ENCODE data around the gene ZBTB47.

Gene ZBTB47

DNA sequence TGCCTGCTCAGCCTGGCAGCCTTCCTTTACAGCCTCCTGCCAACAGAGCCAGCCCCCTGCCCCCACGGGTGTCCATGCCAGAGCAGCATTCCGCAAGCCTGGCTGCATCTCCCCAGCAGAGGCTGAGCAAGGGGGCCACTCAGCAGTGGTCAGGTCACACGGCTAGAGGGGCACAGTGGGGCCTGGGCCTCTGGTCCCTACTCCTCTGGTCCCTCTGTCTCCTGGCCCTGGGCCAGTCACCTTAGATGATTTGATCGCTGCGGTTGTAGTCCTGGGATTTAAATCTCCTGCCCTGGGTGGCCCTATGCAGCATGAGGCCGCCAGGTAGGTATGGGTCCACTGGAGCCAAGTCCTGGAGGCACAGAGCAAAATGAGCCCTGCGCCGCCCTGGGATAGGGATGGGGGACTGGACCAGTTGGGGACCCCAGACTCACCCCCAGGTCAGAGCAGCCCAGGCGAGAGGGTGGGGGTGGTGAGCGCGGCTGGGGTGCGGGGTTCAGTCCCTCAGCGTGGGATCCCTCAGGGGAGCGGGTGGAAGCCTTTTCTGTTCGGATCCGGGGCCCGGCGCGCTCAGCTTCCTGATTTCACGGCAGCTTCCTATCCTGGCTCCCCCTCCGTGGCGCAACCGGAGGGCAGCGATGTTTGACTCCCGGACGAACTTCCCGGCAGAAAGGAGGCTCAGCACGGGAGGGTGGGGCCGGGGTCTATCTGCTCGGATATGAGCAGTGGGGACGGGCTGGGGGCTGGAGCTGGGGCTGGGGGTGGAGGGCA is at the start of gene ZBTB47:
Gene ZBTB47 (plus strand): TSS at position 138 of the 771 bp plus-strand sequence. CDS start 4,659 bp downstream, outside the sequence.
- DNase-seq = no peak

DNA sequence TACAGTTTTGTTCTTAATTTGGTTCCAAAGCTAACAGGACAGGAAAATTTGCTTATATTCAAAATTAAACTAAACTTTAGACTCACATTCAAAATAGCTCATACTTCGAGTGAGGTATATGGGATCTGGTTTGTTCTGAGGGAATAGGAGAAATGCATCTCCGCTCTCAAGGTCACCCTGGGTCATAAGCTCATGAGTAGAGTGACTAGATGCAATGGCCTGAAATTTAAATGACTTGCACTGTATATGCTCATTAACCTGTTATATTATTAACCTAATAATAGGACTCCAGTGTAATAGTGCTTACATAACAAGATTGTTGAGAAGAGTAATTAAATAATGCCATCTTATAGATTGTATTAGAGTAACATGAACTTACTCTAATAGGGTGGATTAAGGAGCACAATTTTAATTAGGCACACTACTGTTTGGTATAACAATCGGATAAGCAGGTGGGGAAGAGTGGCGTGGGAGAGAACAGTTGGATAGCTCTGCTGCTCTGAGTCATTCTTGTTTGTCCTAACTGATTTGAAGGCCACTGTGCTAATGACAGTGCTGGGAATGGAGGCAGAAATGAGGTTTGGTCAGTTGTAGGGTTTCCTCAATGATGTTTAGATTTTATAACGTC is 47.8 kb upstream of the ZBTB47 start:
- no peak for DNase-seq

DNA sequence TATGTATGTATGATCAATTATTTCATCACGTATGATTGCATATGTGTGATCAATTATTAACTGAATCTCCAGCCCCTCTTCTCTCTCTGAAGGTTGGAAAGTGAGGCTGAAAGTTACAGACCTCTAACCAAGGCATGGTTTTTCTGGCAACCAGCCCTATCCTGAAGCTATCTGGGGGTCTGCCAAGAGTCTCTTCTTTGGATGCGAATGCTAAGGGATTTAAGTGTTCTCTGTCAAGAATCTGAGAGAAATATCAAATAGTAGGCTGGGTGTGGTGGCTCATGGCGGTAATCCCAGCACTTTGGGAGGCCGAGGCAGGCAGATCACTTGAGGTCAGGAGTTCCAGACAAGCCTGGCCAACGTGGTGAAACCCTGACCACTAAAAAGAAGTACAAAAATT is 44.9 kb upstream of the ZBTB47 start:
- no peak for DNase-seq

DNA sequence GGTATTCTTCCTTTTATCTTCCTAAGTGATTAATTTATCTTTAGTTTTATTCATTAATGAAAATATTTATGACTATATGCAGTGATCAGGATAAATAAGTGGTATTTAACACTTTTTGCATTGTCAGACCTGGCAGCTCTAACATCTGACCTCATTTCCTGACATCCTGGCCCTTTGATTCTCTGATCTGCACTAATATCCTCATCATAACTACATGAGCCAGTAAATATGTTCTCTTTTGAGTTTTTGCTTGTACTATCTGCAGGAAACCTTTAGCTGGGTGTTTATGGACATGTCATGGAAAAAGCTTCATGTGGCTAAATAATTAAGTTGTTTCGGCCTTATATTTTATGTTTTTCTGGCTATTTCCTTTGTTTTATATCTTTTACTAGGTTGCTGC is 42.5 kb upstream of the ZBTB47 start:
- DNase-seq = no peak

DNA sequence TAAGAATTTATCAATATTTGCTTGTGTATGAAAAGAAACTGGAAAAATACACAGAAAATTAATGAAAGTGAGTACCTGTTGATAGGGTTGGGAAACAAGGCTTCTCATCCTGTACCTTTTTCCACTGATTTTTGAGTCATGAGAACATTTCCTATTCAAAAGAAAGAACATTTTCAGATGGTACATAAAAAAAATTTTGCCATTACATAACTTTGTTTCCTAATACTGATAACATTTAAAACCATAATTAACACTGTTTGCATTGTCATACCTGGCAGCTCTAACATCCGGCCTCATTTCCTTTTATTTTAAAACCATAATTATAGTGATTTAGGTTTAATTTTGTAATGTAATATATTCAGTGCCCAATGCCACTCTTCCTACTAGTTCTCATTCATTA is 41.3 kb upstream of the ZBTB47 start:
- DNase-seq = no peak

DNA sequence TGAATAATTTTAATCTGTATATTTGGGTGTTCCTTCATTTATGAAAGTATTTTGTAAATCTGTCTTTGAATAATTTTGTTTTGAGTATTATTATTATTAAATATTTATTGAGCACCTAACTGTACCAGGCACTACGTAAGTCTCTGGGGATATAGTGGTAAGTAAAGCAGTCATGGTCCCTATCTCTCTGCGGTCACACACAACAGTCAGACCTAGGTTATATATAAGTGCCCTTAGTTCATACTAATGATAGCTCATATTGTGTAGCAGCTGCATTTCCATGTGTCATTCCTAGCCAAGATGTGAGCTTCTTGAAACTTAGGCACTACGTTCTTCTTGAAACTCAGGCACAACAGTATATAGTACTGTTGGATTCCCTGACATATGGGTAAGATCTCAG is 40.6 kb upstream of the ZBTB47 start:
- no peak for DNase-seq

DNA sequence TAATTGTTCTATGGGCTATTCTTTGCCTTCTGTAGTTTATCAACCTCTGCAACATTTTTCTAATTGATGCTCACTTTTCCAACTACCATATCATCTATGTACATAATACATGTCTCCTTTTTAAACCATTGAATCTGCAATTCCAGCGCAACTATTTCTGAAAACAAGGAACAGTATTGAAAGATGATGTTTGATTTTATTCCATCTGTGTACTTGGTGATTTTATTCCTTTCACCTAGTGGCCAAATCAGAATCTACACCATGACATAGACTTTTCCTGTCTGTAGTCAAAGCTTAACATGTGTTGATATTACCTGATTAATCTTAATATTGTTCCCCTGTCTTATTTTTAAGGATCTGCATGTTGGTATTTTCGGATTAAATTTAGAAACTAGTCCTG is 40.0 kb upstream of the ZBTB47 start:
- no peak for DNase-seq

DNA sequence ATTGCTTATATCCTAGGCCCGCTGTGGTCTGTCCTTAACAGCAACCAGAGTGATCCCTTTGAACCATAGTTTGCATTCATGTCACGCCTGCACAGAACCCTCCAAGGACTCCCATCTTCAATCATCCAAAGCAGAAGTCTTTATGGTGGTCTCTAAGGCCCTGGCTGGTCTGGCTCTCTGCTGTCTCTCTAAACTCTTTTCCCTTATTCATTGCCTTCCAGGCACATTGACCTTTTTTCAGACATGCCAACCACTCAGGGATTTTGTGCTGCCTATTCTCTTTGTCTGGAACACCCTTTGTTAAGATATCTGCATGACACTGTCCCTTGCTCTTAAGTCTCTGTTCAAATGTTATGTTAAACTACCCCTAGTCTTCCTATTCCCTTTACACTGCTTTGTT is 21.9 kb upstream of the ZBTB47 start:
- no peak for DNase-seq

DNA sequence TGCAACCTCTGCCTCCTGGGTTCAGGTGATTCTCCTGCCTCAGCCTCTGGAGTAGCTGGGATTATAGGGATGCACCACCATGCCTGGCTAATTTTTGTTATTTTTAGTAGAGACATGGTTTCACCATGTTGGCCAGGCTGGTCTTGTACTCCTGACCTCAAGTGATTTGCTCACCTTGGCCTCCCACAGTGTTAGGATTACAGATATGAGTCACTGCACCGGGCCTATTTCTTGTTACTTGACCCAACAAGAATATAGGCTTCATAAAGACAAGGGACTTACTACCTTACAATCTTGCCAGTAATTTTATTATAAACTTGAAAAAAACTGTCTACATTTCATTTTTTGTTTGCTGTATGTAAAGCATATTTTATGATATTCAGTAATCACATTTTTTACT is 21.4 kb upstream of the ZBTB47 start:
- no peak for DNase-seq

DNA sequence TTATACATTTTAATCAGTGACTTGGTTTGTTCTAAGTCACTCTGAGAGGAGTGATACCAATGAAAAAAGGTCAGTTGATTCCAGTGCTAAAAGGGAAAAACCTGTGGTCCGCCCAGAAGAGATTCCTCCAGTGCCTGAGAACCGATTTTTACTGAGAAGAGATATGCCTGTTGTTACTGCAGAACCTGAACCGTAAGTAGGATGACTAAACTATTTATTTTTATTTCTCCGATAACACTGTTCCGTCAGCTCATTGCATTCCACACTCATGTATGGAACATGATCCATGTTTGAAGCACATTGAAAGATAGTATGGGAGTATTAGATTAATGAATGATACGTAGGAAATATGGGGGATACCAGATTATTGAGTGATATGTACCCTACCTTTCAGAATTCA is 20.0 kb upstream of the ZBTB47 start:
- no peak for DNase-seq

DNA sequence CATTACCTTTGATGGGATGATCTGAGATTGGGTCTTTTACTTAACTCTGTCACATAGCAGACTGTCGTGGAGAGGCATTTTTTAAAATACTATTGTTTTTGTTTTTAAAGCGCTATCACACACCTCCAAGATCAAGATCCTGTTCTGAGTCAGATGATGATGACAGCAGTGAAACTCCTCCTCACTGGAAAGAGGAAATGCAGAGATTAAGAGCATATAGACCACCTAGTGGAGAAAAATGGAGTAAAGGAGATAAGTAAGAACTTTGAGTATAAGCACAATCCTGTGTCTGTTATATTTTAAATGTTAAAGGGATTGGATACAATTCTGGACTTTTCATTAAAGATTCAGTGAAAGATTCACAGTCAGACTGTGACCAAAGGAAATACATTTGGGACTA is 18.4 kb upstream of the ZBTB47 start:
- DNase-seq = no peak

DNA sequence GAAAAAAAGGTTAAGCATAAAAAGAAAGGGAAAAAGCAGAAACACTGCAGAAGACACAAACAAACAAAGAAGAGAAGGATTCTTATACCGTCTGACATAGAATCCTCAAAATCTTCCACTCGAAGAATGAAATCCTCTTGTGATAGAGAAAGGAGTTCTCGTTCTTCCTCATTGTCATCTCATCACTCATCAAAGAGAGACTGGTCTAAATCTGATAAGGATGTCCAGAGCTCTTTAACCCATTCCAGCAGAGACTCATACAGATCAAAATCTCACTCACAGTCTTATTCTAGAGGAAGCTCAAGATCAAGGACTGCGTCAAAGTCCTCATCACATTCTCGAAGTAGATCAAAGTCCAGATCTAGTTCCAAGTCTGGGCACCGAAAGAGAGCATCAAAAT is 16.5 kb upstream of the ZBTB47 start:
- no peak for DNase-seq

DNA sequence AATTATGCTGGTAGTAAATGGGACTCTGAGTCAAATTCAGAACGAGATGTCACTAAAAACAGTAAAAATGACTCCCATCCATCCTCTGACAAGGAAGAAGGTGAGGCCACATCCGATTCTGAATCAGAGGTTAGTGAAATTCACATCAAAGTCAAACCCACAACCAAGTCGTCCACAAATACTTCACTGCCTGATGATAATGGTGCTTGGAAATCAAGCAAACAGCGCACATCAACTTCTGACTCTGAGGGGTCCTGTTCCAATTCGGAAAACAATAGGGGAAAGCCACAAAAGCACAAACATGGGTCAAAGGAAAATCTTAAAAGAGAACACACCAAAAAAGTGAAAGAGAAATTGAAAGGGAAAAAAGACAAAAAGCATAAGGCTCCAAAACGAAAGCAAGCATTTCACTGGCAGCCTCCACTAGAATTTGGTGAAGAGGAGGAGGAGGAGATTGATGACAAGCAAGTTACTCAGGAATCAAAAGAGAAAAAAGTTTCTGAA is 15.1 kb upstream of the ZBTB47 start:
- no peak for DNase-seq

DNA sequence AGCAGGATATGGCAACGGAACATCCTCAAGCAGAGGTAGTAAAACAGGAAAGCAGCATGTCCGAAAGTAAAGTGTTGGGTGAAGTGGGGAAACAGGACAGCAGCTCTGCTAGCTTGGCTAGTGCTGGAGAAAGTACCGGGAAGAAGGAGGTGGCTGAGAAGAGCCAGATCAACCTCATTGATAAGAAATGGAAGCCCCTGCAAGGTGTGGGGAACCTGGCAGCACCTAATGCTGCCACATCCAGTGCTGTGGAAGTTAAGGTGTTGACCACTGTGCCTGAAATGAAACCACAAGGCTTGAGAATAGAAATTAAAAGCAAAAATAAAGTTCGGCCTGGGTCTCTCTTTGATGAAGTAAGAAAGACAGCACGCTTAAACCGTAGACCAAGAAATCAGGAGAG is 14.3 kb upstream of the ZBTB47 start:
- DNase-seq = no peak

DNA sequence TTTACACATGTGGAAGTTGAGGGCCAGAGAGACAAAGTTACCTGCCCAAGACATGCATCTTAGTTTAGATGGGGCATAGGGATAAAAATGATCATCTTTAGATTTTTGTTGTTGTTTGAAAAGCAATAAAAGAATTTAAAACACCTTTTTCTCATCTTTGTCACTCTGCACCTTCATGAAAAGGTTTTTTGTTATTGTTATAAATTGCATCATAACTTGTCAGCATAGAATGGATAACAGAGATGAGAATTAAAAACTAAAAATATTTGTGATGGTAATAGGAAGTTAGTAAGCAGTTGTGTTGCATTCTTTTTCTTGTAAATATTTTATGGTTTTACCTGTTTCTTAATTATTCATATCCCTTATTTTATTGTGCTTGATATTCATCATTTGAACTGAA is 13.4 kb upstream of the ZBTB47 start:
- DNase-seq = no peak

DNA sequence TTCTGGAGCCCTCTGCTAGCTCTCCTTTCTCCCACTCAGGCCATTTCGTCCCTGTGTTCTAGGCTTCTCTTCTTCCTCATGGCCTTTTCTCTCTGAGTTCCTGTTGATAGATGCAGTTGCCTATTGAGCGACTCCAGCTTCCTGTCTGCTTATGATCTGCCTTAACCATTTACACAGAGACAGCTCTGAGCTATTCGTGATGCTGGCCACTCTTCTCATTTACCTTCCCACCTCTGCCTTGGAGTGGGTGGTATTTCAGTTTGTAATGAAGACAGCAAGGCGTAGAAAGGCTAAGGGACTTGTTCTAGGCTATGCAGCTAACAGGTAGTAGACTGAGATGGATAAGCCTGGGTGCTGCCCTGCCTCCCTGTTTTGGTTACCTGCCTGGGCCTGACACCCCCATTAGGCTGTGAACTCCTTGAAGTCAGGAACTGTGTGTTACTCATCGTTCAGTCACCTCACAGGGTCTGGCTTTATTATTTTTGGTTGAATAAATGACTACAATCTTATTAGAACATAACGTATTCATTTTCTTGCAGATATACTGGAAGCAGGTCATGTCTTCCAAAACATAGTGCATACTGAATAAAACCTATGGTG is 12.6 kb upstream of the ZBTB47 start:
- no peak for DNase-seq

DNA sequence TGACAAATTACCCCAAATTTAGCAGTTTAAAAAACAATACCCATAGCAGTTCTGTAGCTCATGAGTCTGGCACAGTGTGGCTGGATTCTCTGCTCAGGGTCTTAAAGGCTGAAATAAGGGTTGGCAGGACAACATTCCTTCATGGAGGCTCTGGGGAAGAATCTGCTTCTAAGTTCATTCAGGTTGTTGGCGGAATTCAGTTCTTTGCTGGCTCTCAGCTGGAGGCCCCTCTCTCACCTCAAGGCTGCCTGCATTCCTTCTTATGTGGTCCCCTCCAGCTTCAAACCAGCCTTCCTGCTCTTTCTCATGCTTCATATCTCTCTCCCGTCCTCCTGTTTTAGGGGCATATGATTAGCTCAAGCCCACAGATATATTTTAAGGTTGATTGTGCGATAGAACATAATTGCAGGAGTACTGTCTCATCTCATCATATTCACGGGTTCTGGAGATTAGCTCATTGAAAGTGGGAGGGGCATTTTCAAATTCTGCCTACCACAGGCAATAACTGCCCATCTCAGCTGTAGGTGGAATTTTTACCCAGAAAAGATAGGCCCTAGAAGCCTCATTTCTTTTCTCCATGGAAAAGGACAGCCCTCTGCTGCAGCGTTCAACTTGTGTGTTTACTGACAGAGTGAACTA is 5.6 kb upstream of the ZBTB47 start:
- DNase-seq = no peak

DNA sequence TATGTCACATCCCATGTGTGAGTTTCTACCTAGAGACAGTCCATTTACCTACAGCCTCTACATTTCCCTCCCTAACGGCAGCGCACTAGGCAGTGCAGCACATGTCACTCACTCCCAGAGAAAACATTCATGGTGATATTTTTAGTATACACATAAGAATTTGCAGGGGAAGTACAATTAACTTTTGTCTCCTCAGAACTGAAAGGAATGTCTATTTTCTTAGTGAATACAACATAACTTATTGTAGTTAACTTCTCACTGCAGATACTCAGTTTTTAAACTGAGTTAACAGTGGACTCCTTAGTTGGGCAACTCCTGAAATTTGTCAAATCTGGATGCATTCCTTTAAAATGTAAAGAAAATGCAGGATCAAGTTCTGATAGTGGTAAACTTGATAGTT is 4.5 kb upstream of the ZBTB47 start:
- no peak for DNase-seq

DNA sequence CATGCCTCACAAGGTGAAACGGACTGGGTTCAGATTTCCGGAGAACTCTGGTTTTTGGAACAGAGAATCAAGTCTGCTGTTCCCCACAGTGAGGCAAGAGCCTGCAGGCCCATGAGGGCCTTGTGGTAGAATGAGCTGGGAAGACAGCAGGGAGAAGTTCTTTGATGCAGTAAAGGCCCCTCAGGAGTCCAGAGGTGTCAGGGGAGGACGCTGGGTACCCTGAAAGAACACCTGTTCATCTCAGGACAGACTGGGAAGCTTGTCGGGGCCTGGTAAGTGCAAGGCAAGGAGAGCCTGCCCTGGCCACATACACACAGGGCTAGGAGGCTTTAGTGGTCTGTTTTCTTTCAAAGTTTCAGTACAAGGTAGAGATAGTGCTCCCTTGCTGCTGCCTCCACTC is 3.7 kb upstream of the ZBTB47 start:
- DNase-seq = no peak

DNA sequence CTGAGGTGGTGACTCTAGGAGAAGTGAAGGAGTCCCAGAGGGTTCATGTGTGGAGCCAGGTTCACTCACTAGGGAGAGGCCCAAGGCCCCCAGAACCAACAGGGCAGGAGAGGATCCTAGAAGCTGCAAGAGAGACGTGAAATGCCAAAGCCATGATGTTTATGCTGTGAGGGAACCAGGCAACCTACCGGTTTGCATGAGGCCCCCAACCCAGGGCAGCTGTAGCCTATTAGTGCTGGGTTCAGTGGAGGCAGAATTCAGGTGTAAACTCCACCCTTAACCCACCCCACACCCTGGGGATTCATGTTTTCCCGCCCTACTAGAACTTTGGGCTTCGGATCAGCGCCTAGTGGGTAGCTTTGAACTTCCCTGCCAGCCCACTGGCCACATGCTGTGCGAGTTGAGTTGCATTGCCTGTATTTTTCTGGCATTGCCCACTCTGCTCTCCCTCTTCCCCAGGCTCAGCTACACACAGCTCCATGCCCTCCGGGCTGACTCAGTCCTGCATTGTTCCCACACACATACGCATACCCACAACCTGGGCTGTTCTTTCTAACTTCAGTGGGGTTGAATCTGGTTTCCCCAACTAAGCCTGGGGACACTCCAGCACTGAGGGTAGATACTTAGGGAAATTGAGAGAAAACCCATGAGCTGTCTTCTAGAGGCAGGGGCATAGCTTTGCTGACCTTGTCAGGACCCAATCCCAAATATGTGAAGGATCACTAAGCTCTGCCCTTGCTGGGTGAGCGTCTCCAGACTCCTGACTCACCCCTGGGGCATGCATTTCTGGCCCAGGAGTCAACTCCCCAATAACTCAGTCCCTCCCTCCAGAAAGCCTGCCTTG is 2.0 kb upstream of the ZBTB47 start:
- DNase-seq = no peak

DNA sequence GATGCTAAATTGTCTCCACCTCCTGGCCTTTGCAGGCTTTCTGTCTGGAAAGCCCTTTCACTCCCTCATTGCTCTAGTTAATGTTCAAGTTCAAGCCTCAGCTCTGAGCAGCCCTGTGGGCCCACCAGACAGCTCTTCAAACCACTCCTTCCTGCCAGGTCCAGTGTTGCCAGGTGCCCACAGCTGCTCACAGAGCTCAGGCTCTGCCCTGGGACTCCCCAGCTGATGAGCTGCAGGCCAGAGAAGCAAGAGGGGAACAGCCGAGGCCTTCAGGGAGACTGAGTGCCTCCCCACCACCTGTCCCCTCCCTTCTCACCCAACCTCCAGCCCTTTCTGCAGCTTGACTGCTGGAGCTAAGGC is 1.3 kb upstream of the ZBTB47 start:
- DNase-seq = no peak

DNA sequence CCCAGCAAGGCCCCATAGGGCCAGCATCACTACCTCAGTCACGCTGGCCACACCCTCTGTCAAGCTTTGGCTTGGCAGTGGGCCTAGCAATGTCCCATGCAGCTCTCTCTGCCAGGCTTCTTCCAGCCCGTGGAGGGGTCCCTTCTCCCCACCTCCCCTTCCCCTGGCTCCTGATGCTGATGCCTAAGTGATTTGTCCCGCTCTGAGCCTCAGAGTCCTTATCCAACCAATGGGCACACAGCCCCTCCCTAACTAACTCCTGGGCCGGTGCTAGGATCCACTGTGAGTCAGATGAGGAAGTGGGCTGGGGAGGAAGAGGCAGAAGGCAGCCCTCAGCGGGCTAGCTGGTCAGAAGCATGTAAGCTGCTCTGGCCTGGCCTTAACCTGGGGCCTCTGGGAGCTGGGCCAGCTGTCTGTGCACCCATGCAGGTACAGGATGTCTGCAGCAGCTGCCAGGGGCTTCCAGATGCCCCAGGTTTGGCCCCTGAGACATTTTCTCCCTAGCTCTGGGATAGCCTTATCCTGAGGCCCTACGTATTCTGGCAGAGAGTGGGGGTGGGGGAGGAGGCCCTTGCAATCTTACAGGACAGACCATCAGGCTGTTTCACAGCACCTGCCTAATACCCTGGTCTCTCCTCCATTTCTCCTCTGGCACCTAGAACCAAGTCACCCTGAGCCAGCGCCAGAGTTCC is 740 bp upstream of the ZBTB47 start:
- no peak for DNase-seq

DNA sequence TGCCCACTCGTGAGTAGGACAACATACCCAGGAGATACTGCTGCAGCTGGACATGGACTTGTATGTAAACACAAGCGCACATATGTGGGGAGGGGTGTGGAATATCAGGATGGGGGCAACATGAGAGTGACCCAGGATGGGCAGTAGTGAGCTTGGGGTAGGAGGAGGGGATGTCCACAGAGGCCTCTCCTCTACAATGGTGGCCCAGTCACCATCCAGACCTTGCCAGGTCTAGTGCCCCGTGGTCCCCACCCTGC is 266 bp upstream of the ZBTB47 start:
- DNase-seq = no peak
